GM12891 (cell line): ENCODE data around the gene NBEA.

Experiments
- PAX5 ChIP-seq: IDR thresholded peaks from 2 replicates; pipeline ENCODE4 v1.6.1; 2011; ENCODE audit warnings: low read length, moderate library complexity, mild to moderate bottlenecking; ENCODE audit not compliant: insufficient read depth, severe bottlenecking
- POLR2A ChIP-seq: IDR thresholded peaks from 2 replicates; pipeline ENCODE4 v1.6.1; 2011; ENCODE audit warnings: low read depth, low read length, control low read depth
- POLR2AphosphoS5 ChIP-seq: IDR thresholded peaks from 2 replicates; pipeline ENCODE4 v1.6.1; 2011; ENCODE audit warnings: low read depth, low read length, control low read depth
- POU2F2 ChIP-seq: IDR thresholded peaks from 2 replicates; pipeline ENCODE4 v1.6.1; 2011; ENCODE audit warnings: low read depth, mild to moderate bottlenecking, control low read depth, low read length, moderate library complexity
- SPI1 ChIP-seq: IDR thresholded peaks from 2 replicates; pipeline ENCODE4 v1.6.1; 2011; ENCODE audit warnings: low read depth, low read length, control low read depth
- TAF1 ChIP-seq: IDR thresholded peaks from 2 replicates; pipeline ENCODE4 v1.6.1; 2011; ENCODE audit warnings: low read depth, low read length, control low read depth

DNA sequence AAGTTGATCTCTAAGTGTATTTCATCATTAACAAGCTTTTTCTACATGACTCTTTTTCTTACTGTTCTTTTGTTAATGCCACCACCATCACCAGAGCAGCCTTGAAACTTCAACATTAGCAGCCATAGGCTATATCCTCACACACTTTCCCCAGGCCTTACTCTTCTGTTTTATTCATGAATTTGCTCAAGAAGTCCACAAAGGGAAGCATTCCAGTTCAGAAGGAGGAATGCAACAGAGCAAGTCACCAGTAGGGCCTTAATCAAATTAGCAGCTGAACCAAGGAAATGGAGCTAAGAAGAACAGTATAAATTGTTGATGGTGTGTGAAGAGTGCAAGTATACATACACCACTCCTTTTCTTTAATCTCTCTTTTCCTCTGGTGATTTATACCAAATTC is 223.1 kb downstream of the NBEA start:
- TF ChIP-seq TAF1, result no peak
- no peak for TF ChIP-seq POLR2AphosphoS5
- TF ChIP-seq POLR2A, result no peak
- TF ChIP-seq SPI1, result no peak
- TF ChIP-seq POU2F2, result no peak
- TF ChIP-seq PAX5, result no peak
